Measurements from ENCODE around the gene ELF2. TPM values are rescaled to one million over a fixed set of nuclear protein-coding genes. Genes with fewer than 3 reads are reported as not detected.
"Not testable (repeated sequence)": the region's sequence is repeated elsewhere in the genome, so short reads cannot be mapped to it uniquely, and the experiment has no call there.

Gene ELF2
- total RNA-seq, 6 donors from 2014 or later = 34.5 to 87.0 (median 39.1) TPM

- no peak for DNase-seq
- 46 to 53% methylated on average over 1 of the region's 1 CpG for WGBS, 2 donors
- no peak overlapping the region for H3K27ac ChIP-seq
- TF ChIP-seq POLR2AphosphoS5 (IDR thresholded peaks at IDR 0.05) = no peak
- TF ChIP-seq CTCF (IDR thresholded peaks at IDR 0.05) = no peak
- no peak for TF ChIP-seq POLR2A (IDR thresholded peaks at IDR 0.05)
- no peak for TF ChIP-seq EP300 (IDR thresholded peaks at IDR 0.05)
- no peak overlapping the region for H3K4me3 ChIP-seq
- peaks cover 0 to 9% (median 1%) of the 10 kb centered on the region in 4 donors for H3K36me3 ChIP-seq
- H3K4me1 ChIP-seq = peaks cover 26 to 41% (median 35%) of the 10 kb centered on the region in 4 donors
- H3K9me3 ChIP-seq = no peaks in the 10 kb centered on the region
- ATAC-seq (ENCODE audit: low FRiP score in 2 of 2) = no peak
- no peaks in the 10 kb centered on the region for H3K27me3 ChIP-seq
Observed at GRCh38 chr4:139077567-139078355, 99.3 kb downstream of the ELF2 start.

GRCh38 chr4:139076016-139076744, 100.8 kb downstream of the ELF2 start:
- peaks cover 14 to 28% (median 22%) of the 10 kb centered on the region in 4 donors for H3K4me1 ChIP-seq
- no peak overlapping the region for H3K27ac ChIP-seq
- H3K4me3 ChIP-seq = no peak overlapping the region
- peaks cover under 1 to 25% (median 8%) of the 10 kb centered on the region in 4 donors for H3K36me3 ChIP-seq
- WGBS, 2 donors = 84 to 86% methylated on average over 1 of the region's 1 CpG
- DNase-seq (no peak), ATAC-seq (ENCODE audit: low FRiP score in 2 of 2) (no peak)
- H3K9me3 ChIP-seq = no peaks in the 10 kb centered on the region
- TF ChIP-seq POLR2A (IDR thresholded peaks at IDR 0.05) (no peak), CTCF (IDR thresholded peaks at IDR 0.05) (no peak)
- no peaks in the 10 kb centered on the region for H3K27me3 ChIP-seq

- no peak overlapping the region for H3K4me3 ChIP-seq
- H3K9me3 ChIP-seq = no peaks in the 10 kb centered on the region
- H3K36me3 ChIP-seq = peaks cover 17 to 89% (median 54%) of the 10 kb centered on the region in 4 donors
- DNase-seq (no peak), ATAC-seq (ENCODE audit: low FRiP score in 2 of 2) (no peak)
- TF ChIP-seq POLR2A (IDR thresholded peaks at IDR 0.05) = no peak
- TF ChIP-seq POLR2AphosphoS5 (IDR thresholded peaks at IDR 0.05) = no peak
- no peak for TF ChIP-seq CTCF (IDR thresholded peaks at IDR 0.05)
- no peak for TF ChIP-seq EP300 (IDR thresholded peaks at IDR 0.05)
- 75 to 99% methylated on average over 3 of the region's 3 CpGs for WGBS, 2 donors
- H3K4me1 ChIP-seq = peaks cover 0 to 3% (median 0%) of the 10 kb centered on the region in 4 donors
- no peaks in the 10 kb centered on the region for H3K27me3 ChIP-seq
- no peak overlapping the region for H3K27ac ChIP-seq
Observed at GRCh38 chr4:139060591-139060990, 116.4 kb downstream of the ELF2 start.

- H3K27me3 ChIP-seq = not testable (repeated sequence)
- 76 to 81% methylated on average over 4 of the region's 4 CpGs for WGBS, 2 donors
Observed at GRCh38 chr4:139059026-139059425, 118.0 kb downstream of the ELF2 start.

GRCh38 chr4:139054791-139055505, 122.1 kb downstream of the ELF2 start:
- H3K27me3 ChIP-seq = no peaks in the 10 kb centered on the region

More at GRCh38 chr4:139059026-139059425, 118.0 kb downstream of the ELF2 start:
- not testable (repeated sequence) for H3K9me3 ChIP-seq; H3K4me3 ChIP-seq; H3K27ac ChIP-seq; ATAC-seq (ENCODE audit: low FRiP score in 2 of 2); DNase-seq
- H3K4me1 ChIP-seq = peaks cover 4 to 11% (median 8%) of the 10 kb centered on the region in 4 donors
- H3K36me3 ChIP-seq = peaks cover 17 to 91% (median 43%) of the 10 kb centered on the region in 4 donors

More at GRCh38 chr4:139054791-139055505, 122.1 kb downstream of the ELF2 start:
- H3K36me3 ChIP-seq = peaks cover 10 to 80% (median 16%) of the 10 kb centered on the region in 4 donors
- WGBS, 2 donors = 62 to 77% methylated on average over 1 of the region's 1 CpG
- H3K4me3 ChIP-seq = no peak overlapping the region
- peaks cover 4 to 11% (median 8%) of the 10 kb centered on the region in 4 donors for H3K4me1 ChIP-seq
- TF ChIP-seq POLR2A (IDR thresholded peaks at IDR 0.05) (no peak), EP300 (IDR thresholded peaks at IDR 0.05) (no peak), CTCF (IDR thresholded peaks at IDR 0.05) (no peak), POLR2AphosphoS5 (IDR thresholded peaks at IDR 0.05) (no peak)
- DNase-seq (no peak), ATAC-seq (ENCODE audit: low FRiP score in 2 of 2) (no peak)
- H3K9me3 ChIP-seq = no peaks in the 10 kb centered on the region
- H3K27ac ChIP-seq = no peak overlapping the region
